ENCODE results near the gene PCK1. TPM values are rescaled to one million over a fixed set of nuclear protein-coding genes. Genes with fewer than 3 reads are reported as not detected.

Gene PCK1
- total and polyA plus RNA-seq, 2 of the 13 experiments (the other 11 are each of a cell fraction or from before 2014, with no cell fraction given), result 6.5 to 12.6 TPM

DNA sequence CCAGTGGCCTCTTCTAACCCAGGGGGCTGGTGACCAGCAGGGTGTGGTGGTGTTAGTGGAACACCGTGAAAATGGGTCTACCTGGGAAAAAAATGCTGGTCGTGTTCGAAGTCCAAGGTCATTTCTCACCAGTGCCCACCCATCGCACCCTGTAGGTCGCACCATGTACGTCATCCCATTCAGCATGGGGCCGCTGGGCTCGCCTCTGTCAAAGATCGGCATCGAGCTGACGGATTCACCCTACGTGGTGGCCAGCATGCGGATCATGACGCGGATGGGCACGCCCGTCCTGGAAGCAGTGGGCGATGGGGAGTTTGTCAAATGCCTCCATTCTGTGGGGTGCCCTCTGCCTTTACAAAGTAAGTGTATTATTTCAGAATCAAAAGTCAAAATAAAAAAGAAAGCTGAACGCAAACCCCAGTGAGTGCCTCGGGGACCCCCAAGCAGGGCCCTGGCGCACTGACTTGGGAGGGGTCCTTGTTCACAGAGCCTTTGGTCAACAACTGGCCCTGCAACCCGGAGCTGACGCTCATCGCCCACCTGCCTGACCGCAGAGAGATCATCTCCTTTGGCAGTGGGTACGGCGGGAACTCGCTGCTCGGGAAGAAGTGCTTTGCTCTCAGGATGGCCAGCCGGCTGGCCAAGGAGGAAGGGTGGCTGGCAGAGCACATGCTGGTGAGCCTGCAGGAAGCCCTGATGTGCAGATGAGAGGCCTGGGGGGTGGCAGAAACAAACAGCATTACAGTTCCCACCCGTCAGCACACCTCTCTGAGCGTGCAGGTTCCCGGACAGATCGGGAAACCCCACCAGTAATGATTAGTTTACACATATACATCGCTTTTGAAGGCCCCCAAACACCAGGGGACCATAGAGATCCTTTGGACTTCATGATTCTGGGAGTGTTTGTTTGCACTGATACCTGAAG lies 1.9 kb downstream of the PCK1 start (continued):
- TF ChIP-seq, protein P1, sequence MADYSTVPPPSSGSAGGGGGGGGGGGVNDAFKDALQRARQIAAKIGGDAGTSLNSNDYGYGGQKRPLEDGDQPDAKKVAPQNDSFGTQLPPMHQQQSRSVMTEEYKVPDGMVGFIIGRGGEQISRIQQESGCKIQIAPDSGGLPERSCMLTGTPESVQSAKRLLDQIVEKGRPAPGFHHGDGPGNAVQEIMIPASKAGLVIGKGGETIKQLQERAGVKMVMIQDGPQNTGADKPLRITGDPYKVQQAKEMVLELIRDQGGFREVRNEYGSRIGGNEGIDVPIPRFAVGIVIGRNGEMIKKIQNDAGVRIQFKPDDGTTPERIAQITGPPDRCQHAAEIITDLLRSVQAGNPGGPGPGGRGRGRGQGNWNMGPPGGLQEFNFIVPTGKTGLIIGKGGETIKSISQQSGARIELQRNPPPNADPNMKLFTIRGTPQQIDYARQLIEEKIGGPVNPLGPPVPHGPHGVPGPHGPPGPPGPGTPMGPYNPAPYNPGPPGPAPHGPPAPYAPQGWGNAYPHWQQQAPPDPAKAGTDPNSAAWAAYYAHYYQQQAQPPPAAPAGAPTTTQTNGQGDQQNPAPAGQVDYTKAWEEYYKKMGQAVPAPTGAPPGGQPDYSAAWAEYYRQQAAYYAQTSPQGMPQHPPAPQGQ (CRISPR knock-in tag; IDR thresholded peaks at IDR 0.05; ENCODE audit: borderline replicate concordance), result no peak
- no peak for TF ChIP-seq KMT2A (CRISPR knock-in tag; IDR thresholded peaks at IDR 0.05)
- no peak for TF ChIP-seq CENPBD1 (CRISPR knock-in tag; IDR thresholded peaks at IDR 0.05; ENCODE audit: borderline replicate concordance, low read depth)
- TF ChIP-seq ZFP36L1 (CRISPR knock-in tag; IDR thresholded peaks at IDR 0.05), result 0 out of 2 replicates have a peak, but pooled peaks have one; percentile 21
- no peak for TF ChIP-seq MED1 (CRISPR knock-in tag; IDR thresholded peaks at IDR 0.05)
- no peak for TF ChIP-seq POGZ (CRISPR knock-in tag; IDR thresholded peaks at IDR 0.05)
- TF ChIP-seq ZNF775 (CRISPR knock-in tag; IDR thresholded peaks at IDR 0.05; ENCODE audit: borderline replicate concordance), result no peak
- no peak for TF ChIP-seq NR1H2 (CRISPR knock-in tag; IDR thresholded peaks at IDR 0.05; ENCODE audit: borderline replicate concordance, low read depth)
- TF ChIP-seq LCORL (IDR thresholded peaks at IDR 0.05), result no peak
- TF ChIP-seq LCORL (CRISPR knock-in tag; IDR thresholded peaks at IDR 0.05), result no peak
- no peak for TF ChIP-seq ZNF598 (CRISPR knock-in tag; IDR thresholded peaks at IDR 0.05; ENCODE audit: borderline replicate concordance)
- no peak for TF ChIP-seq ZNF737 (CRISPR knock-in tag; IDR thresholded peaks at IDR 0.05; ENCODE audit: borderline replicate concordance)
- TF ChIP-seq ASH2L (IDR thresholded peaks at IDR 0.05; ENCODE audit: insufficient read length, low read depth, low read length), result no peak
- peak; percentile 46; the same call in 1 of the 2 replicates for TF ChIP-seq MBD4 (IDR thresholded peaks at IDR 0.05; ENCODE audit: borderline replicate concordance, low read length)
- TF ChIP-seq ZNF44 (CRISPR knock-in tag; IDR thresholded peaks at IDR 0.05), result no peak
- TF ChIP-seq DBP (CRISPR knock-in tag; IDR thresholded peaks at IDR 0.05; ENCODE audit: not compliant biosample characterization), result no peak
- no peak for TF ChIP-seq ZEB1 (IDR thresholded peaks at IDR 0.05; ENCODE audit: insufficient replicate concordance, low read depth)
- no peak for TF ChIP-seq SP140L (CRISPR knock-in tag; IDR thresholded peaks at IDR 0.05; ENCODE audit: borderline replicate concordance)
- no peak for TF ChIP-seq SNAPC5 (CRISPR knock-in tag; IDR thresholded peaks at IDR 0.05; ENCODE audit: borderline replicate concordance)
- peak; percentile 59 for TF ChIP-seq POLR2AphosphoS5 (IDR thresholded peaks at IDR 0.05; ENCODE audit: low read depth, low read length)
- no peak for TF ChIP-seq HNRNPK (IDR thresholded peaks at IDR 0.05; ENCODE audit: low read depth, low read length, poor library complexity, severe bottlenecking)
- no peak for TF ChIP-seq BCL3 (CRISPR knock-in tag; IDR thresholded peaks at IDR 0.05)
